Right forelimb (tissue), 1 donor: ENCODE data around the gene KDM1A.

Experiments used
- DNase-seq: peaks from one replicate; pipeline ENCODE4 v3.0.0-alpha.2; 2018

KDM1A gene

DNA sequence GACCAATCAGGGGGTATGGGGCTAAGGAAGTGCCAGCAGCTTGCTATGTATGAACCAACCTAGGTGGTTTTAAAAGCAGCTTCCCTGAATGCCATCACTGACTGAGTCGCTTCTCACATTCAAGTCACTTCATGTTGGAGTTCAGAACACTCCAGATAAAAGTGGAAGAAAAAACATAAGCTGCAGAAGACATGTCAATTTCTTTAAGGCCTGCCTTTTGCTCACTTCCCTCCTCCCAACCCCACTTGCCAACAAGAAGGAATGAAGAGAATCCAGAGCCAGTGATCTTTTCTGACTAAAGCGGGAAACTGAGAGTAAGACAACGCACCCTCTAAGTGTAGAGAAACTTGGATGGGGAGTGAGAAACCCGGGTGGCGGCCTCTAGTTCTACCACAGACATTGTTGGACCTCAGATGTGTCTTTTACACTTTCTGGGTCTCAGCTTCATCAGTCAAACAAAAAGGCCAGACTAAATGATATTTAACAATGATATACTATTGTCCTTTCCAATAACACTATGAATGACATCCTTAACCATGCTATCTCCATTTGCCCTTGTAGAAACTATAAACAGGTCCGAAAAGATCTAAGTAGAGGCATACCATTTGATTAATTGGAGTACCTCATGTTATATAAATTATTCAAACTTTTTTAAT, 95.3 kb downstream of the KDM1A start:
- no peak for DNase-seq

DNA sequence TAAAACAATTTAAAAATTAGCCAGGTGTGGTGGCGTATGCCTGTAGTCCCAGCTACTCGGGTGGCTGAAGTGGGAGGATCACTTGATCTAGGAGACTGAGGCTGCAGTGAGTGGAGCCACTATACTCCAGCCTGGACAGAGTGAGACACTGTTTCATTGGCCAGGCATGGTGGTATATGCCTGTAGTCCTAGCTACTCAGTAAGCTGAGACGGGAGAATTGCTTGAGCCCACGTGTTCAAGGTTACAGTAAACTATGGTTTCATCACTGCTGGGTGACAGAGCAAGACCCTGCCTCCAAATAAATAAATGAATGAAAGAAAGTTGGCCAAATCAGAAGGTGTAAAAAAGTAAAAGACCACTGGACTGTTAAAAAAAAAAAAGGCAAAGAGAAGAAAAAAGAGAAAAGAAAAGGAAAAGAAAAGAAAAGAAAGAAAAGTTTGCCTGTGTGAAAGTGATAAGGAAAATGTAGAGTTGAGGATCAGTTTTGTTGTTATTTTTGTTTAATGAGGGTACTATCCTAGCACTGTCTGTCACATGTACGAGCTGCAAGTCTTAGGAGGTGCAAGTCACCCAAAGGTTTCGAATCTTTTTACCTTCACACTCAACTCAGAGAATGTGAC, 97.1 kb downstream of the KDM1A start:
- no peak for DNase-seq

DNA sequence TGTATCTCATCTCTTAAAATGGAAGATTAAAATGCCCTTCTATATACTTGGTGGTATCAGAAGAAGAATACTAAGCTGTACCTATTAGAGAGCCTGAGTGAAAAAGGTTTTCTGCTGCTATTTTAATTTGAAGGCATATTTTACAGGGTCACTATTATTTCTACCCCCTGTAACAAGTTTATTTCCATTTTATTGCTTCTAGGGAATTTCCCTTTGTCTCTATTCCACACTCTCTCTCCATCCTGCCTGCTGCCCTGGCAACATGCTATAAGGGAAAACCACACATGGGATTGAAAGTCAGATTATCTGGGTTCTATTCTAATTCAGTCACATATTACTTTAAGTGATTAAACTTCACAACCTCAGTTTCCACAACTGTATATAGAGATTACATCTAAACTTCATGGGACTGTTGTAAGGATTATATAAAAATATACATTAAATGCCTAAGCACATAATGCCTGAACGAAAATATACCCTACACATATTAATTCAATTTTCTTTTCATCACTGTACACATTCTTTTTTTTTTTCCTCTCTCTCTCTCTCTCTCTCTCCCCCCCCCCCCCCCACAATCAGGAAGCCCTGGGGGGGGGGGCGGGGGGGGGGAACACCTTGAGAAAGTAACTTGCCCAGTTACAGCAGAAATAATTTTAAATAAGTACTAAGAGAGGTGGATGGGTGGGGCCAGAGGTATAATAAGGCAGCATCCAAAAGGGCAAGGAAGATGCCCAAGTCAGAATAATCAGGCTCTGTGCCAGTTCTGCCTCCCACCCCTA, 97.8 kb downstream of the KDM1A start:
- no peak for DNase-seq

DNA sequence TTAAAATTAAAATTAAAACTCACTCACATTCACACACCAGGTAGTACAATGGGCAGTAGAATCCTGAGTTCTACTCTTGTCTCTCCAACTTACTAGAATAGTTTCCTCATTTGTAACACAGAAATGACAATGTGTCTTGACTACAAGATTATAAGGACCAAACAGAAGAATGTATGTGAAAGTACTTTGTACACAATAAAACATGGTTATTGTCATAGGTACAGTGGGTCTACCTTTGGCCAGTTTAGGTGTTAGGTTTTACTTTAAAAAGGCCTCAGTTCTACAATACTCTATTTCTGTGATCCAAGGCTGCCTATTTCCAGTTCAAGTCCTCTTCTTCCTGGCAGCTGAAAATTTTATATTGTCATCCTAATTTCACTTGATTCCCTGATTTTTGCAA, 99.1 kb downstream of the KDM1A start:
- no peak for DNase-seq

DNA sequence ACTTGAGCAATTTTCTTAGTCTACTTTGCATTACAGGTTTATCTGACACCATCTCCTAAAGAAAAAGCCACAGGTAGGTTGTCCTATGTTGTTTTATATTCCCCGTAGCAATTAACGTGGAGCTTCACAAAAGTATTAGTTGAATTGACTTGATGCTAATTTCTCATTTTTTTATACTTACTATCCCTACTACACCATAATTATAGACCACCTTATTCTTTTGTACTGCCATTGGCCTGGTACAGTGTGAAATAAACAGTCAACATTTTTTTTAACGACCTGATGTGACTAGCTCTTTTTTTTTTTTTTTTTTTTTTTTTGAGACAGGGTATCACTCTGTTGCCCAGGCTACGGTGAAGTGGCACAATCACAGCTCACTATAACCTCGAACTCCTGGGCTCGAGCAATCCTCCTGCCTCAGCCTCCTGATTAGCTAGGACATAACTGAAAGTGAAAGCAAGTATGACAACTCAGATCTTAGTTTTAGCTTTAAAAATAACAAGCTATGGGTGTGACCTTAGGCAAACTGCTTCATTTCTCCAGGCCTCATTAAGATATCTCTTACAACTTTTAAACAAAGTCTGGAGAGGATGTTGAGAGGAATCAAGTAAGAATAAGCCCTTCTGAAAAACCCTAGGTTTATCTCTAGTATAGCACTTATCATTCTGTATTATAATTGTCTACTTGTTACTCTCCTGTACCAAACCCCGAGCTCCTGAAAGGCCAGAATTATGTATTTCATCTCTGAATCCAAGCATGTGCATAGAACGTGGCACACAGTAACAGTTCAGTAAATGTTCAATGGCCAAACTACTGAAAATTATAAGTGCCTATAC, 99.9 kb downstream of the KDM1A start:
- no peak for DNase-seq

DNA sequence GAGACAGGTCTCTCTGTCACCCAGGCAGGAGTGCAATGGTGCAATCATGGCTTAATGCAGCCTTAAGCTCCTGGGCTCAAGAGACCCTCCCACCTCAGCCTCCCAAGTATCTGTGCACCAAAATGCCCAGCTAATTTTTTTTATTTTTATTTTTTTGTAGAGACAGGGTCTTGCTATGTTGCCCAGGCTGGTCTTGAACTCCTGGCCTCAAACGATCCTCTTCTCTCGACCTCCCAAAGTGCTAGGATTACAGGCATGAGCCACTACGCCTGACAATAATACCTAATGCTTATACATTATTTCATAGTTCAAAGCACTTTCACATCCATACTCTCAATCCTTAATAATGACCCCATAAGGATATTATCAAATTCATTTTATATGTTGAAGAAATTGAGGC, 101.1 kb downstream of the KDM1A start:
- no peak for DNase-seq

DNA sequence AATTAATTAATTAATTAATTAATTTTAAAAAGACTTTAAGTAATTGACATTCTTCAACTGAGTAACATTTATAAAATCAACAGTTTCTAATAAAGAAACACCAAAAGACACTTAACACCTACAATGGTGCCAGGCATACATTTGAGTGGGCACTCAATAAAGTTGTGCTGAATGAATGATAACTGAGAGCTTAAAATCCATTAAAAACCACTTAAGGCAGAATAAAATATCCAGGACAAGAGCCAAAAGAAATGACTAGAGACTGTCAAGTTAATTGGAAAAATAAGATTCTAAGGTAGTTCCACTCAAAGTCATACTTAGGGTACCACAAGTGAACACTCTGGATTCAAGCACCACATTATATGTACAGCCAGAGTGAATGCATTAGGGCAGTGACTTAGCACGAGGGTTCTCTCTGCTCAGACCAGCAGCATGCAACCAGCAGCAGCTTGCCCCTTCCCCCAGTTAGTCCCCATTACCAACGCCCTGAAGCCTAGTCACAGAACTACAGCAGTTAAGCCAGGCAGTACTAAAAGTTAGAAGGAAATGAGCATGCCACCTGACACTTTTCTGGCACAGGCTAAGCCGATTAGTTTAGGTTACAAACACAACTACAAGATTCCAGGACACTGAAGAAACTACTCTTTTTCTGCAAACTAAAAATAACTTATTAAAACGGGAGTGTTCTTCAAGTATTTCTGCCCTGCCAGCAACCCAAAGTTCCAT, 102.9 kb downstream of the KDM1A start:
- DNase-seq: peak; percentile 59

DNA sequence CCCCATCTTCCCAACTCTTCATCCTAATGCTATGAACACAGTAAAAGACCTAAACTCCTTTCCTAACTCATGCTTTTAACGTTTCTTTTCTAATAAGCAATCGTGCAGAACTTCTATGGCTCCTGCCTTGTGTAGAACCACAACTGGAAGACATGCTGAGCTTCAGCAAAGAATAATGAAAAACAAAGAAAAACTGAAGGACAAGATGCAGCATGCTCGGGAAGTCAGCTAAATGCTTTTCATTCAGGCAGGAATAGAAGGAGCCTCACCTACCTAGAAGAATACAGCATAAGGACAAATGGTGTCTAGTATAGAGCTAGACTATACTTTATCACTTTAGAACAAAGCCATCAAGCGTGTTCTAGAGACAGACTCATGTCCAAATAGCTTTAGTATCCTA, 103.5 kb downstream of the KDM1A start:
- no peak for DNase-seq

DNA sequence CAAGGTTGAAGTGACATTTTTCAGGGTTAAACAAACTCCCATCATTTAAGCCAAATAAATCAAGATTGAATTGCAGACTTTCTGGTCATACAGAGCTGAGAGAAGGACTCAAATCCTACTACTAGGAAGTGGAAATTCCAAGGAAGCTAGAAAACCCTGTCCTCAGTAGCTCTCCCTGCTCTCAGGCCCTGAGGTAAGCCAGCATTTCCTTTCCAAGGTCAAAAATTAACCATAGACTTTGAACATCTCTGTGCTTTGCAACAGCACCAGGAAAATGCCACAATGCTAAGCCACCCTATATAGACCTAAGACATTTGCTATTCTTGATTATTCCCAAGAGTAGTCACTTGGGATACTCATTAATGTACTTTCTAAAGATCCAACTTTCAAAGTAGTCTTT, 104.3 kb downstream of the KDM1A start:
- DNase-seq: no peak

DNA sequence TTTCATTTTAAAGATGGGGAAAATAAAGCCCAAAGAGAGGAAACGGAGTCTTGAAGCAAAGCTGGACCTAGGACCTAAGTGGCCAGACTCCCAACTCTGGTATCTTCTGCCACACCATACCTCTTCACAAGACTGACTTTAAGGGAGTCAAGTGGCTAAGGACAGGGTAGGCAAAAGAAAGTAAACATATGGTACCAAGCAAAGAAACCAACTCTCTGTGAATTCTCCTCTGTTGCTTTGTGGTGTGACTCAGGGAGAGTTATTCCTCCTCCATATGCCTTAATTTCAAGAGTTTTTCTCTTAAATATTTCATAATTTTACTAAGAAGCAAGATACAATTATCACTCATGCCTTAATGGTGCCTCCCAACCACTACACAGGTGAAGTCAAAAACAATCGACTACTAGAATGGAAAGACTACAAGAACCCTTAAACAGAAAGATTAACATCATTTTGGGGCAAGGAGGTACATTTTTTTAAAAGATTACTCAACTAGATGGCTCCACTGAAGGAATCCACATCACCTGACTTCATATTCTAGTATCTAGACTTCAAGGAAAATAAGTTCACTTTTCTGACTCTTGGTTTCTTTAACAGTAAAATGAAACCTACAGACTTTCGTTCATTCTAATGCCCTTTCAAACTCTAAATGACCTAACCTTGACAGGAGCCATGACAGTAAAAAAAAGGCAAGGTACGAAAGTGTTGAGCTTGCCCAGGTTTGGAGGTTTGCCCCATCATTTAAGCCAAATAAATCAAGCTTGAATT, 105.2 kb downstream of the KDM1A start:
- DNase-seq: no peak

DNA sequence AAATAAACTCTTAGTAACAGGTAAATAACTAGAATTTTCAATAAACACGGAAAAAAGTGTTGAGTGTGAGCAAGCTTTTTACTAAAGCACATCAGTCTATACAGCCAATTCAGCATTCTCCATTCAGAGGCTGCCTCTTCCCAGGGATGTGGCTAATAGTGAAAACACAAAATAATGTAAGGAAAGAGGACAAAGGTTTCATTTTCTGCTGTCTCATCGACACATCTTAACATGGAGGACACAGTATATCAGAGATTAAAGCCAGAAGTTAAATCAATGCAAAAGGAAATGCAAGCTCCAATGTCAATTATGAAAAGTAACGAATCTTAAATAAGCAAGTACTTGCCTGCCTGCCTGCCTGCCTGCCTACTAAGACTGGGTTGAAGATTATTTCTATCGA, 106.2 kb downstream of the KDM1A start:
- DNase-seq: no peak

DNA sequence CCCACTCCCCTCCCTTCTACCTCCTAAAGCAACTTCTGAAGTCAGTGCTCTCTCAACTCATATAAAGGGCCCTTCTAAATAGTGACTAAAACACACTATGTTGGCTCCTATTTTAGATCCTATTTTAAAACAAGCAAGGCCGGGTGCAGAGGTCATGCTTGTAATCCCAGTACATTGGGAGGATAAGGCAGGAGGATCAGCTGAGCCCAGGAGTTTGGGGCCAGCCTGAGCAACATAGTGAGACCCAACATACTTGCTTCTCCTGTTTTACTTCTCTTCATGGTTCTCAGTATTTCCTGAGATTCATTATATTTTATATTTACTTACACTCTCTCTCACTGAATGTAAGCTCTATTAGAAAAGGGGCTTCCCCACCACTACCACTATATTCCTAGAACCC, 106.9 kb downstream of the KDM1A start:
- DNase-seq: no peak

DNA sequence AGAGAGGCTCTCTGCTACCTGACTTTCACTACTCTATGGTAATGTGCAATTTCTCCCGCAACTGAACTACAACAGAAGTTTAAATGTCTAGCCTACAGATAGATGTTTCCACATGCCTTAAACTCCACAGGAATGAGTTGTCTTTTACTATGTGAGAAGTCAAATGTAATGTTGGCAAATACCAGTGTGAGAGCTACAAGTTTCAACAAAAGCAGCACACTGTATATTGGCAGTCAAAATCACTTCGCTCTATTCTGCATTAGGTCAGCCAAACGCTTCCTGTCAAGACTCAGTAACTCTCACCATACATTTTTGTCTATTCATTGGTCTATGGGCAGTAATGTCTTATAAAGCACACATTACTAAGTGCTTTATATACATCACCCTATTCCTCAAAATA, 107.5 kb downstream of the KDM1A start:
- no peak for DNase-seq

DNA sequence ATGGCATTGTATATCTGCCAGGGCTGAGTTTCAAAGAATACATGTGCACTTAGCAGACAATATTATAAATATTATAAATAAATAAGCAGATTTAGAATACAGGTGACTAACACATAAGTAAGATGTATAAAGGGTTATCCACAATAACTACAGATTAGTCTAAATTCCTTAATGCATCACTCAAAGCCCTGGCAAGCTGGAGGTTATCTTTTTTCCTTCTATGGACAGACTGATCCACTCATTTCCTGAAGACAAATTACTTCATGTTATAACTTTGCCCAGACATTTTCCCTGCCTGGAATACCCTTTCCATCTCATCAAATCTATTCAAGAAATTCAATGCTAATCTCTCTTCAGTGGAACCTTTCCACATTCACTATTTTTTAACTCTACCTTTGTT, 110.6 kb downstream of the KDM1A start:
- DNase-seq: no peak

DNA sequence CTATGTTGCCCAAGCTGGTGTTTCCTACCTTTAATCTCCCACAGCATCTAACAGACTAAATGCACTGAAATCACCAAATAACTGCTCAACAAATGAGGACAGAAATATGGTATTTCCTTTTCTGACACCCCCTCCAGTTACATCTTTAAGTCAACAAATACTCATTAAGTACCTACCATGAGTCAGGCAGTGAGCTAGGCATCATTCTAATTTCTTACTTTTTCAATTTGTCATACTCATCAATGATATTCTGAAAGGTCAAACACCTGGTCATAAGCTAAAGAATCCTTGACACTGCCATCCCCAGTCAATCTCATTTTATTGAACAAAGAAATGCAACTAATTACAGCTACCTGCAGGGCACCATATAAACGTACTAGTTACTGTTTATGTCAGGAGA, 112.8 kb downstream of the KDM1A start:
- no peak for DNase-seq
